HepG2 (cell line): ENCODE results near the gene CST4. TPM values are rescaled to one million over a fixed set of nuclear protein-coding genes. Genes with fewer than 3 reads are reported as not detected.
A peak's percentile ranks its signal among the peaks of the same experiment; 100 is the strongest.

Experiments
- DNMT1 ChIP-seq: sonication (generic); formaldehyde crosslinking; IDR thresholded peaks from 2 replicates; pipeline ENCODE4 v1.5.1; 2020; ENCODE audit warnings: mild to moderate bottlenecking, missing genetic modification reagents
- GABPB1 ChIP-seq: IDR thresholded peaks from 2 replicates; pipeline ENCODE4 v1.6.1; 2016; ENCODE audit warnings: mild to moderate bottlenecking, missing genetic modification reagents, moderate library complexity, missing compliant biosample characterization
- HNRNPK ChIP-seq: fragments of 200-400 bp; formaldehyde crosslinking; IDR thresholded peaks from 2 replicates; pipeline ENCODE4 v1.6.1; 2018; ENCODE audit warnings: low read length, low read depth, moderate library complexity, mild to moderate bottlenecking; ENCODE audit not compliant: poor library complexity, severe bottlenecking
- KDM1A ChIP-seq: IDR thresholded peaks from 2 replicates; pipeline ENCODE4 v1.6.1; 2016; ENCODE audit warnings: missing compliant biosample characterization
- KDM6A ChIP-seq: IDR thresholded peaks from 2 replicates; pipeline ENCODE4 v1.6.1; 2016; ENCODE audit warnings: low read depth
- MTA3 ChIP-seq: sonication (generic); formaldehyde crosslinking; IDR thresholded peaks from 2 replicates; pipeline ENCODE4 v1.4.0; 2020; ENCODE audit warnings: missing genetic modification reagents
- MTF1 ChIP-seq: sonication (generic); formaldehyde crosslinking; IDR thresholded peaks from 2 replicates; pipeline ENCODE4 v1.5.0; 2020; ENCODE audit warnings: missing genetic modification reagents
- NR2C2 ChIP-seq: sonication (generic); formaldehyde crosslinking; IDR thresholded peaks from 2 replicates; pipeline ENCODE4 v1.4.0; 2020; ENCODE audit warnings: missing genetic modification reagents, mild to moderate bottlenecking, moderate library complexity, borderline replicate concordance
- PCBP1 ChIP-seq: fragments of 200-400 bp; formaldehyde crosslinking; IDR thresholded peaks from 2 replicates; pipeline ENCODE4 v1.6.1; 2017; ENCODE audit warnings: mild to moderate bottlenecking, low read depth, low read length, borderline replicate concordance
- PCBP2 ChIP-seq: fragments of 200-400 bp; formaldehyde crosslinking; optimal IDR thresholded peaks from 2 replicates; pipeline ENCODE3; 2018; ENCODE audit warnings: low read length, low read depth; ENCODE audit not compliant: poor library complexity, severe bottlenecking
- RCOR2 ChIP-seq: IDR thresholded peaks from 2 replicates; pipeline ENCODE4 v1.6.1; 2016; ENCODE audit warnings: missing biosample characterization, missing genetic modification reagents
- YEATS2 ChIP-seq: sonication (generic); formaldehyde crosslinking; IDR thresholded peaks from 2 replicates; pipeline ENCODE4 v1.4.0; 2020; ENCODE audit warnings: missing genetic modification reagents, borderline replicate concordance
- ZBTB1 ChIP-seq: sonication (generic); formaldehyde crosslinking; IDR thresholded peaks from 2 replicates; pipeline ENCODE4 v1.4.0; 2020; ENCODE audit warnings: missing genetic modification reagents, borderline replicate concordance
- ZNF124 ChIP-seq: sonication (generic); formaldehyde crosslinking; IDR thresholded peaks from 2 replicates; pipeline ENCODE4 v1.4.0; 2020; ENCODE audit warnings: missing genetic modification reagents
- ZNF446 ChIP-seq: sonication (generic); formaldehyde crosslinking; IDR thresholded peaks from 2 replicates; pipeline ENCODE4 v1.5.0; 2020; ENCODE audit warnings: mild to moderate bottlenecking, missing genetic modification reagents
- ZNF768 ChIP-seq: sonication (generic); formaldehyde crosslinking; IDR thresholded peaks from 2 replicates; pipeline ENCODE4 v1.4.0; 2020; ENCODE audit warnings: missing genetic modification reagents
- ZNF83 ChIP-seq: sonication (generic); formaldehyde crosslinking; IDR thresholded peaks from 2 replicates; pipeline ENCODE4 v1.4.0; 2020; ENCODE audit warnings: missing genetic modification reagents, mild to moderate bottlenecking, borderline replicate concordance
- ZNF878 ChIP-seq: sonication (generic); formaldehyde crosslinking; IDR thresholded peaks from 2 replicates; pipeline ENCODE4 v1.8.1; 2023; ENCODE audit warnings: mild to moderate bottlenecking, missing genetic modification reagents, moderate library complexity
- polyA plus RNA-seq, 8 experiments: library from polyadenylated mRNA; depleted of rRNA in 3 of 8; stranded (reverse) in 7 of 8; unstranded in 1 of 8; fragments of >200 nt; fragmentation: Illumina TruSeq in 4 of 8; extraction: Trizol in 4 of 8; gene quantifications; 2 replicates each; pipeline versions ENCODE4 v1.2.1 to v1.2.3, GENCODE V29; 2011 to 2016; ENCODE audit warnings: low read depth in 4 of 8, missing spikeins in 1 of 8, mixed read lengths in 1 of 8; ENCODE audit not compliant: insufficient read depth in 1 of 8
- total RNA-seq, 5 experiments: library from RNA; depleted of rRNA; stranded (reverse); fragments of >200 nt; fragmentation: Illumina TruSeq; extraction: Trizol; gene quantifications; 2 replicates each; pipeline ENCODE4 v1.2.3, GENCODE V29; 2016; ENCODE audit warnings: low read depth in 1 of 5
- TF ChIP-seq, protein P1 (sequence below): sonication (generic); formaldehyde crosslinking; IDR thresholded peaks from 2 replicates; pipeline ENCODE4 v1.4.0; 2020; ENCODE audit warnings: mild to moderate bottlenecking, missing genetic modification reagents
- TF ChIP-seq, protein P2 (sequence below): sonication (generic); formaldehyde crosslinking; IDR thresholded peaks from 2 replicates; pipeline ENCODE4 v1.4.0; 2020; ENCODE audit warnings: missing genetic modification reagents
- TF ChIP-seq, protein P3 (sequence below): sonication (generic); formaldehyde crosslinking; IDR thresholded peaks from 2 replicates; pipeline ENCODE4 v1.5.1; 2020; ENCODE audit warnings: mild to moderate bottlenecking, missing genetic modification reagents, borderline replicate concordance
- TF ChIP-seq, protein P4 (sequence below): sonication (generic); formaldehyde crosslinking; IDR thresholded peaks from 2 replicates; pipeline ENCODE4 v1.5.0; 2020; ENCODE audit warnings: mild to moderate bottlenecking, missing genetic modification reagents

CST4 gene
- total and polyA plus RNA-seq, 2 of the 13 experiments (the other 11 are each of a cell fraction or from before 2014, with no cell fraction given) = not detected

DNA sequence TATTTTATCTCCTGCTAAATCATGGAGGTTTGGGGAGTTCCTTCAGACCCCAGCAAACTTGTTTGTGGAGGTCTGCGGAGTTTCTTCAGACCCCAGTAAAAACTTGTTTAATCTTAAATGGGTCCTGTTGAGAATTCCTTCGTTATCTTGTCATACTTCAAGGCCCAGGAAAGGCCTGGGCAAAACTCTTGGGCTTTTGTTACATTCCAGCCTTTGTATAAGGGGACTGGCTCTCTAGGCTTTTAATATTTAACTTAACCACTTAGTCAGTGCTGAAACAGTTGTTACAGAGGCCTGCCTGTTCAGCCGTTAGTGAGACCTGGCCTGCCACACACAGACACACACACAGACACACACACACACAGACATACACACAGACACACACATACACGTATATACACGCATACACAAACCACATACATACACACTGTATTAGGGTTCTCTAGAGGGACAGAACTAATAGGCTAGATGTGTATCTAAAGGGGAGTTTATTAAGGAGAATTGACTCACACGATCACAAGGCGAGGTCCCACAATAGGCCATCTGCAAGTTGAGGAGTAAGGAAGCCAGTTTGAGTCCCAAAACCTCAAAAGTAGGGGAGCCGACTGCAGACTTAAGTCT is 29.7 kb downstream of the CST4 start (continued):
- TF ChIP-seq KDM1A (CRISPR knock-in tag) (peak; percentile 35; the same call in 1 of the 2 replicates), DNMT1 (CRISPR knock-in tag) (no peak), GABPB1 (CRISPR knock-in tag) (no peak; the same call in 1 of the 2 replicates), NR2C2 (no peak), PCBP1 (no peak), MTA3 (CRISPR knock-in tag) (no peak), MTF1 (CRISPR knock-in tag) (no peak), HNRNPK (no peak), ZNF124 (CRISPR knock-in tag) (no peak), ZNF446 (CRISPR knock-in tag) (no peak), KDM6A (CRISPR knock-in tag) (peak; percentile 39; the same call in 1 of the 2 replicates), ZBTB1 (CRISPR knock-in tag) (no peak), ZNF768 (CRISPR knock-in tag) (no peak), PCBP2 (no peak), YEATS2 (CRISPR knock-in tag) (no peak; the same call in 1 of the 2 replicates), ZNF878 (no peak), ZNF83 (CRISPR knock-in tag) (no peak), RCOR2 (CRISPR knock-in tag) (no peak)
- TF ChIP-seq, protein P1, sequence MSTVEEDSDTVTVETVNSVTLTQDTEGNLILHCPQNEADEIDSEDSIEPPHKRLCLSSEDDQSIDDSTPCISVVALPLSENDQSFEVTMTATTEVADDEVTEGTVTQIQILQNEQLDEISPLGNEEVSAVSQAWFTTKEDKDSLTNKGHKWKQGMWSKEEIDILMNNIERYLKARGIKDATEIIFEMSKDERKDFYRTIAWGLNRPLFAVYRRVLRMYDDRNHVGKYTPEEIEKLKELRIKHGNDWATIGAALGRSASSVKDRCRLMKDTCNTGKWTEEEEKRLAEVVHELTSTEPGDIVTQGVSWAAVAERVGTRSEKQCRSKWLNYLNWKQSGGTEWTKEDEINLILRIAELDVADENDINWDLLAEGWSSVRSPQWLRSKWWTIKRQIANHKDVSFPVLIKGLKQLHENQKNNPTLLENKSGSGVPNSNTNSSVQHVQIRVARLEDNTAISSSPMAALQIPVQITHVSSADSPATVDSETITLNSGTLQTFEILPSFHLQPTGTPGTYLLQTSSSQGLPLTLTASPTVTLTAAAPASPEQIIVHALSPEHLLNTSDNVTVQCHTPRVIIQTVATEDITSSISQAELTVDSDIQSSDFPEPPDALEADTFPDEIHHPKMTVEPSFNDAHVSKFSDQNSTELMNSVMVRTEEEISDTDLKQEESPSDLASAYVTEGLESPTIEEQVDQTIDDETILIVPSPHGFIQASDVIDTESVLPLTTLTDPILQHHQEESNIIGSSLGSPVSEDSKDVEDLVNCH (CRISPR knock-in tag) = no peak
- TF ChIP-seq, protein P2, sequence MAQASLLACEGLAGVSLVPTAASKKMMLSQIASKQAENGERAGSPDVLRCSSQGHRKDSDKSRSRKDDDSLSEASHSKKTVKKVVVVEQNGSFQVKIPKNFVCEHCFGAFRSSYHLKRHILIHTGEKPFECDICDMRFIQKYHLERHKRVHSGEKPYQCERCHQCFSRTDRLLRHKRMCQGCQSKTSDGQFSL (CRISPR knock-in tag) = no peak
- TF ChIP-seq, protein P3, sequence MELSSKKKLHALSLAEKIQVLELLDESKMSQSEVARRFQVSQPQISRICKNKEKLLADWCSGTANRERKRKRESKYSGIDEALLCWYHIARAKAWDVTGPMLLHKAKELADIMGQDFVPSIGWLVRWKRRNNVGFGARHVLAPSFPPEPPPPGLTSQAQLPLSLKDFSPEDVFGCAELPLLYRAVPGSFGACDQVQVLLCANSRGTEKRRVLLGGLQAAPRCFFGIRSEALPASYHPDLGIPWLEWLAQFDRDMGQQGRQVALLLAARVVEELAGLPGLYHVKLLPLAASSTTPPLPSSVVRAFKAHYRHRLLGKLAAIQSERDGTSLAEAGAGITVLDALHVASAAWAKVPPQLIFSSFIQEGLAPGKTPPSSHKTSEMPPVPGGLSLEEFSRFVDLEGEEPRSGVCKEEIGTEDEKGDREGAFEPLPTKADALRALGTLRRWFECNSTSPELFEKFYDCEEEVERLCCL (CRISPR knock-in tag) = no peak
- TF ChIP-seq, protein P4, sequence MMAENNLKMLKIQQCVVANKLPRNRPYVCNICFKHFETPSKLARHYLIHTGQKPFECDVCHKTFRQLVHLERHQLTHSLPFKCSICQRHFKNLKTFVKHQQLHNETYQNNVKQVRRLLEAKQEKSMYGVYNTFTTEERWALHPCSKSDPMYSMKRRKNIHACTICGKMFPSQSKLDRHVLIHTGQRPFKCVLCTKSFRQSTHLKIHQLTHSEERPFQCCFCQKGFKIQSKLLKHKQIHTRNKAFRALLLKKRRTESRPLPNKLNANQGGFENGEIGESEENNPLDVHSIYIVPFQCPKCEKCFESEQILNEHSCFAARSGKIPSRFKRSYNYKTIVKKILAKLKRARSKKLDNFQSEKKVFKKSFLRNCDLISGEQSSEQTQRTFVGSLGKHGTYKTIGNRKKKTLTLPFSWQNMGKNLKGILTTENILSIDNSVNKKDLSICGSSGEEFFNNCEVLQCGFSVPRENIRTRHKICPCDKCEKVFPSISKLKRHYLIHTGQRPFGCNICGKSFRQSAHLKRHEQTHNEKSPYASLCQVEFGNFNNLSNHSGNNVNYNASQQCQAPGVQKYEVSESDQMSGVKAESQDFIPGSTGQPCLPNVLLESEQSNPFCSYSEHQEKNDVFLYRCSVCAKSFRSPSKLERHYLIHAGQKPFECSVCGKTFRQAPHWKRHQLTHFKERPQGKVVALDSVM = no peak
